Stimulated activated CD8-positive, alpha-beta memory T cell treated with anti-CD3 and anti-CD28 coated beads, Interleukin-7, amount 100 ng/mL, for 1 hour (primary cell): ENCODE measurements around the gene IFT88.
A peak's percentile ranks its signal among the peaks of the same experiment; 100 is the strongest.

ENCODE experiments used
- DNase-seq, 2 donors: peaks; one replicate each; pipeline ENCODE4 v3.0.0-alpha.2; 2020; ENCODE audit warnings: low read depth in 2 of 2

The IFT88 gene, protein sequence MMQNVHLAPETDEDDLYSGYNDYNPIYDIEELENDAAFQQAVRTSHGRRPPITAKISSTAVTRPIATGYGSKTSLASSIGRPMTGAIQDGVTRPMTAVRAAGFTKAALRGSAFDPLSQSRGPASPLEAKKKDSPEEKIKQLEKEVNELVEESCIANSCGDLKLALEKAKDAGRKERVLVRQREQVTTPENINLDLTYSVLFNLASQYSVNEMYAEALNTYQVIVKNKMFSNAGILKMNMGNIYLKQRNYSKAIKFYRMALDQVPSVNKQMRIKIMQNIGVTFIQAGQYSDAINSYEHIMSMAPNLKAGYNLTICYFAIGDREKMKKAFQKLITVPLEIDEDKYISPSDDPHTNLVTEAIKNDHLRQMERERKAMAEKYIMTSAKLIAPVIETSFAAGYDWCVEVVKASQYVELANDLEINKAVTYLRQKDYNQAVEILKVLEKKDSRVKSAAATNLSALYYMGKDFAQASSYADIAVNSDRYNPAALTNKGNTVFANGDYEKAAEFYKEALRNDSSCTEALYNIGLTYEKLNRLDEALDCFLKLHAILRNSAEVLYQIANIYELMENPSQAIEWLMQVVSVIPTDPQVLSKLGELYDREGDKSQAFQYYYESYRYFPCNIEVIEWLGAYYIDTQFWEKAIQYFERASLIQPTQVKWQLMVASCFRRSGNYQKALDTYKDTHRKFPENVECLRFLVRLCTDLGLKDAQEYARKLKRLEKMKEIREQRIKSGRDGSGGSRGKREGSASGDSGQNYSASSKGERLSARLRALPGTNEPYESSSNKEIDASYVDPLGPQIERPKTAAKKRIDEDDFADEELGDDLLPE

DNA sequence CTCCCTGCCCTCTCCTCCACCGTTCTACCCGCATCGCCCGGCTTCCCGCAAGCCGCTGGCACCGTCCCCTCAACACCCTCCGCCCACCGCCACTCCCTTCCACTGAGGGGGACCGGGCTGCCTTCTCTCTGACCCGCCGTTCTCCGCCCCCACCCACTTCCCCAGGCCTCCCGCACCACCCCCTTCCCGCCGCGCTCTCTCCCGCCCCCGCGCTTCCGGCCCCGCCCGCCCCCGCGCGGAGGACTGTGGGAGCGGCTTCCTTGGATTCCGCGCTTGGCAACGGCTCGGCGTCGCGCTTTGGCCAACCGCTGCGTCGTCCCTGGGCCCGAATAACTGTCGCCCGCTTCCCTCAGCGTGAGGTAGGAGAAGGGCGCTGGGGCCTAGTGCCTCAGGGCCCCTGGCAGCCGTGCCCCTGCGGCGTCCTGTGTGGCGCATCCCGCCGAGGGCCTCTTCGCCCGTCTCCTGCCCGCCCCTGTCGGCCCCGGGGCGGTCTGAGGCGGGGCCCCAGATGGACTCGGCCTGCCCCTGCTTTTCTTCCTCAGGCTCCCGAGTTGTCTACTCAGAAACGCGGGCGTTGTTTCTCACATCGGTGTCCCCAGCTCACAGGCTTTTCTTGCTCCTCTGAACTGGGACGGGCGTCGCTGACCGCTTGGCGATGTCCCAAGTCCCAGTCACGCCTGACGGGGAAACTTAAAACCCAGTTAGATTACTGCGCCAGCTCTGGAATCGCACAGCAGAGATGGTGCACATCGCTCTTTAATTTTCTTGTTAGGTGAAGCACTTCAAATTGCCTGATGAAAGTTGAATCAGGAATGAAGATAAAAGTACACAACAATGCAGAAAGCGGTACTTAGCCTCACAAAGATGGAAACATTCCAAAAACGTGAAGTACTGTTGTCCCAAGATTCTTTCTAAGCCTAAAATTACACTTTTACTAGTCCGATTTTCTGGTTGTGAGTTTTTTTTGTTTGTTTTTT lies at the start of gene IFT88:
IFT88 (plus strand) TSS at position 260 of the 977 bp plus-strand sequence. CDS start 7,229 bp downstream, outside the sequence.
- peak; percentile 63 to 64 for DNase-seq

DNA sequence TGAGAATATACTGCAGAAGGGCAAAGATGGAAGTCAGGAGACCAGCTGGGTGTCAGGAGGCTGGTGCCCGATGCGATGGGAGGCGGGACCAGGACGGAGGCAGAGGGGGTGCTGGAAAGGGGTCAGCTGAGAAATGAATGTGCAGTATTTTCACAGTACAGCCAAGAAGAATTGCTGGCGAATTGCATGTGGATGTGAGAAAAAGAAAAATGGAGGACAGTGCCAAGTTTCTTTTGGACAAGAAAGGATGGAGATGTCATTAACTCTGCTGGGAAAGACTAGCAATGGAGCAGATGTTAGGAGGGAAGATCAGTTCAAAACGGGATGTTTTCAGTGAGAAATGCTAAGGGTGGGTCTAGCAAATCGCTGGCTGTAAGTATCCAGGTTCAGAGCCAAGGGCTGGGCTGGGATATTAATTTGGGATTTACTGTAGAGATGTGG lies 48.3 kb upstream of the IFT88 start:
- DNase-seq = no peak

DNA sequence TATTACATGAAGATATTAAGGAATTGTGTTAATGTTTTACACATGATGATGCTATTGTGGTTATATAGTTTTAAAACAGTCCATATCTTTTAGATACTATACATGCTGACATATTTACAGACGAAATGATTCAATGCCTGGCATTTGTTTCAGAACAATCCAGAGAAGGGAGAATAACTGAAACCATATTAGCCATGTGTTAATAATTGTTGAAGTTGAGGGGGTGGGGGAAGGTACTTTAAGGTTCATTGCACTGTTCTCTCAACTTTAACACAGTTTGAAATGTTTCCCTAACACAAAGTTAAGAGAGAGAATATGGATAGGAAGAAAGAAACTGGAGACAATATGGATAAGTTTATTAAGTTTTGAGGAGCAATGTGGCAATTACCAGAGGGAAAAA lies 47.1 kb upstream of the IFT88 start:
- no peak for DNase-seq

DNA sequence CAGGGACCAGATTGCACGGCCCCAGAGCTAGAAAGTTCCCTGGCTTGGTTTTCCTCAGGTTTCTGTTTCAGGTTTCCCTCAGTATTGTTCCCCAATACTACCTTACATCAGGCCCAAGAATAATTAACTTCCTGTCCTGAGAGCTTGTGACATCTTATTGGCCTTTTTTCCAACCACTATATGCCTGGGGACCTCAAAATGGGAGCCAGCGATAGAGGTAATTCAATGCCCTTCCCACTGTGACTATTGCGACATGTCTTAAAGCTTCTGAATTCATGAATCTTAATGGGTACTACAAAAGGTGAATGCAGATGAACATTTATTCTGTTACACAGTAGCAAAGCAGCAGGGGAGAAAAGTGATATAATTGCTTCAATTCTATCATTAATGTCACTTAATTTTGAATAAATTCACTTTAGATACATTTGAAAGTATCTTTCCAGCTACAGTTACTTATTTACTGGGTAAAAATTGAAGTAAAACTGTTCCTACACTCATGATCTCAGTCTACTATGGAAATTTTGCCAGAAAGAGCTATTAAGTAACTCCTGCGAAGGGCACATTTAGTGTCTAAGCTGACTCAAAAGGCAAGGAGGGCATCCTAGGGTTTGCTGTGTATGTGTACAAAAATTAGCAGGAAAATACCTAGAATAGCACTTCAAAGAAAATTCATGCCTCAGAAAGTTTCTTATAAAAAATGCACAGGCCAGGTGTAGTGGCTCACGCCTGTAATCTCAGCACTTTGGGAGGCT lies 45.4 kb upstream of the IFT88 start:
- DNase-seq = no peak

DNA sequence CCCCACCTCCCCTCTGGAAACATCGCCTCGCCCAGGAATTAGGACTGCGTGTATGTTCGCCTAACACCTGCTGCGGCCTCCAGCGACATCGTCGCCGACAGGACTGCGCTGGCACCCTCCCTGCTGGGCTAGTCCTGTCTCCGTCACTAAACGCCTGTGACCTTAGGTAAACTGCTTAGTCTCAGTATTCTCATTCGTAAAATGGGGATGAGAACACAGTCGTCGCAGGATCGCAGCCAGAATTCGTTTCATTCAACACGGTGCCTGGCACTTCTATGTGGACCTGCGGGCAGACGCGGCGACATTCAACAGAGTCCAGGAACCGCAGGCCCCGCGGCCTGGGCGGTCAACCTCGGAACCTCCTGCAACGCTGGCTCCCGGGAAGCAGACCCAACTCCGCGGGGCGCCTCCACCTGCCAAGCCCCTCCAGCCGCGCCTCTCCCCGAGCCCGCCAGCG lies 41.8 kb upstream of the IFT88 start:
- DNase-seq = no peak

DNA sequence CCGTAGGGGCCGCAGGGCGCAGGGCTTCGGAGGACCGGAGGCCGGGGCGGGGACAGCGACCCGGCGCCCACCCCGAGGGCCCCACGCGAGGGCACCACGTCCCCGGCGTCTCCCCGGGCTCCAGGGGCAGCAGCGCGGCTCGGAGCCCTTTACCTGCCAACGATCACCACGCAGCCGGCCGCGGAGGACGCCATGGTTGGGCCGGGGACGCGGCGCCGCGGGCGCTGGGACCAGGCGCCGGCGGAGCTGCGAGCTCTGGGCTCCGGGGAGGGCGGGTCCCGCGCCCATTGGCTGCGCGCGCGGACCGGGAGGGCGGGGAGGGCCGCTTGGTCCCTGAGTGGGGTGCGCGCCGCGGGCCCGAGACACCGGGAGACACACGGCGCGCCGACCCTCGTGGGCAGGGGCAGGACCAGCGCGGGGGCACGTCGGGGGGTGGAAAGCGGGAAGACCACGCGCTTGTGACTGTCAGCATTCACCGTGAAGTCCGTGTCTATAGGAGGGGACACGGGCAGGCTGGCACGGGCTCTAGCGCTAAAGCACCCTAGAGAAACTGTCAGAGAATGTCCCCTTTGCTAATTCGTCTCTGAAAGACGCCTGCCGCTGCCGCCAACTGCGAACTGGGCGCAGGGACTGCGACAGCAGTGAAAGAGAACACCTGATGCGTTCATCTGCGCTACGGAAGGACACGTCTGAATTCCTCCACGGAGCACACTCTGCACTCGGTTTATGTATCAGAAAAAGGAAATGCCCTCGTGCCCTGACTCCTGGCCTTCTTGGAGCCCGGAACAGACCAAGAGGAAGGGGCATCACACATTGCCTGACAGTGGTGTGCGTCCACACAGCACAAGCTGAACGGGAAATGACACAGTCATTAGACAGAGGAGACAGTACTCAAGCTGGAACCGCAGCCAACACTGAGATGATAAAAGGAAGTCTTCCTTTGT lies 41.1 kb upstream of the IFT88 start, which contains the start of gene CRYL1:
CRYL1 (minus strand) TSS at position 257 of the 944 bp plus-strand sequence; CDS start at position 194, 63 bp downstream.
- DNase-seq = peak; percentile 44

DNA sequence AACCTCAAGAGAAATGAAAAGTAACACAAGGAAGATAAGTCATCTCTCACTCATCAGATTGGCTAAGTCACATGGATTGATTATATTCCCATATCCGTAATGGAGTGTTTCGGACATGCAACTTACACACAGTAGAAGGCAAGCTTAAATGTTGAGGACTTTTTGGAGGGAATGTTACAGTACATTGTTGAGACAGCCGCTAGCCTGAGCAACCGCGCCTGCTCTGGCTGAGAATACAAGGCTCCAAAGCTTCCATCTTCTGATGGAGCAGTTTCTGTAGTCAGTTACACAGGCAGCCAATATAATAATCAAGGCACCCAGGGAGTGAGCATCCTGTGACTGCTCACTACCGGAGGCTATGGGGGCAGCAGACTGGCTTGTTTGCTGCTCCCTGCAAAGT lies 40.3 kb upstream of the IFT88 start:
- DNase-seq = no peak

DNA sequence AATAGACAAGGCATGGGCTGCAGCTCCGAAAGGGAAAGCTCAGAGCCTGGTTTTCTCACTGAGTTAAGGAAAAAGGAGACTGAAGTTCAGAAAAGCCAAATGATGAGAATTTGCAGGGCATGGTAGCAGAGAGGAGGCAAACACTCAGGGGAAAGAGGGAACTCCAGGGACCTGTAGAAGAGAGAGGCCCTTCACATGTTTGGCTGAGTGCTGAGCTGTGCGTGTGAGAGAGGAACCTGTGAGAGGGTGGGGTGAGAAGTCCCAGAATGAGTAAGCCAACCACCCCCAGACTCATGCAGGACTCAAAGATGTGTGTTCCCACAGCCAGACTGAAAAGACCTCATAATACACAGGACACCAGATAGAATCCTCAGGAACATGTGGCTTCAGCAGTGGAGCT lies 38.5 kb upstream of the IFT88 start:
- no peak for DNase-seq

DNA sequence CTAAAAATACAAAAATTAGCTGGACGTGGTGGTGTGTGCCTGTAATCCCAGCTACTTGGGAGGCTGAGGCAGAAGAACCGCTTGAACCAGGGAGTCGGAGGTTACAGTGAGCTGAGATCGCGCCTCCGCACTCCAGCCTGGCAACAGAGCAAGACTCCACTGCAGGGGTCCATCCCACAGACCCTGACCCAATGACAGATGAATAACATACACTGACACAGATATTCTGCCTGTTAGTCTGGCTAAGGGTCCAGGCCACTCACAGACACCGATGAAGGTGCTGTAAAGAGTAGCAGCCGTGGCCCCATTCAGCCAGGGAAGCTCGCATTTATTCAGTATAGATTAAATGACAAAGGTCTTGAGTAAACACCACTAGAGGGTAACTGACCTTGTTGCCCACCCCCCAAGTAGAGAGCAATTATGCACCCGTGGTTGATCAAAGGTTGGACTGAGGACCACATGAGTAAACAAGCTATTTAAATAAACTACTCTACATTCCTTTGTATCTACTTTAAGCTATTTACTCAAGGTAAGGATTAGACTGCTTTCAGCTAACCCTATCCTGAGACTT lies 32.8 kb upstream of the IFT88 start:
- DNase-seq = no peak

DNA sequence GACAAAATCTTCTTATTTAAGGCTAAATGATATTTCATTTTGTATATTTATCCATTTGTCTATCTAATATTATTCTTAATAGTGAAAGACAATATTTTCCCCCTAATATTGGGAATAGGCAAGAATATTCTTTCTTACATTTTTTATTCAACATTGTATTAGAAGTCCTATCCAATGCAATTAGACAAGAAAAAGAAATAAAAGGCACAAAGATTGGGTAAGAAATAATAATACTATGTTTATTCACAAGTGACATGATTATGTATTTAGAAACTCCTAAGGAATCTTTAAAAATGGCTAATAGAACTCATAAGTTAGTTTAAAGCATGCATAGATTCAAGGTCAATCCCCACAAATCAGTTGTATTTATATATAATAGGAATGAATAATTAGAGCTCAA lies 30.0 kb upstream of the IFT88 start:
- DNase-seq = no peak

DNA sequence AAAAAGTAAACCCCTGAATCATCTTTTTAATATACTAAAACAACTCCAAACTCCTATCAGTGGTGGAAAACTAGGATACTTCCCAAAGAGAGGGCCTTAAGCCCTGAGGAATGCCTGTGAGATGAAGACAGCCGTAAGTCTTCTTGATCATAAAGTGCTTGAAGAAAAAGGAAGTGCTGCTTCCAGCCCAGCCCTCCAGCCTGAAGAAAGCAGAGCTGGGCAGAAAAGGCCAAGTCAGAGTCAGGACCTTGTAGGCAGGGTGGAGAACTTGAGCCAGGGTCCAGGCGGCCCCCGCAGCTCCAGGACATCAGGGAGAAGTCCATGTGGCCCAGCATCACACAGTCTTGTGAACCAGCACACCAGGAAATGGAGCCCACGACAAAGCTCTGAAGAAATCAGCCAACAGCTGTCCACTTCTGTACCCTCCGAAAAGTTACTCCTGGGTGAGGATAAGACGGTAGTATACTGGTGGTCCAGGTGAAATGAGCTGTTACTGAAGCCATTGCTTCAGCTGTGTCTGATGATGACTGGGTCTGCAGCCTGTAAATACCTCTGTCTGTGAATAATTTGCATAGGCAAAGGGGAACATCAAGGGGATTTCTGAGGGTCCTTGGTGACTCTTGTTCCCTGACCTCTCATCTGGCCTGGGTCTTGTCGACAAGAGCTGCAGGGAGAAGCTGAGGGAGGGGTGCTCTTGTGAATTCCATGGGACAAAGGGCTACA lies 22.6 kb upstream of the IFT88 start:
- DNase-seq = no peak

DNA sequence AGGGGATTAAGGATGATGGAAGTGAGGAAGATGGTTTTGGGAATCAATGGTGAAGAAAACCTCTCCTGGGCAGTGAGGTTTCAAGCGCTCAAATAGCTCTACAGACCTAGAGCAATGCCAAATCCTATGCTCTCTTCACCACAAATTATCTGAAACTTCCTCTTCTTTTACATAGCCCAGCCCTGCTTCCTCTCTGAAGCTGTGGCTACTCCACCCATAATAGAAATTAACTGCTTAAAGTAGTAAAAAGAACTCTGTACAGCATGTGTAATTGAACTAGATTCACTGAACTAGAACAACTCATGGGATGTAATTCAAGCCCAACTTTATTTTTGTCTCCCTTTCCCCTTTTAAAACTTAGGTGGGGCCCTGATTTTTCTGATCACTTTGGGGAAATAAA lies 20.4 kb upstream of the IFT88 start:
- no peak for DNase-seq

DNA sequence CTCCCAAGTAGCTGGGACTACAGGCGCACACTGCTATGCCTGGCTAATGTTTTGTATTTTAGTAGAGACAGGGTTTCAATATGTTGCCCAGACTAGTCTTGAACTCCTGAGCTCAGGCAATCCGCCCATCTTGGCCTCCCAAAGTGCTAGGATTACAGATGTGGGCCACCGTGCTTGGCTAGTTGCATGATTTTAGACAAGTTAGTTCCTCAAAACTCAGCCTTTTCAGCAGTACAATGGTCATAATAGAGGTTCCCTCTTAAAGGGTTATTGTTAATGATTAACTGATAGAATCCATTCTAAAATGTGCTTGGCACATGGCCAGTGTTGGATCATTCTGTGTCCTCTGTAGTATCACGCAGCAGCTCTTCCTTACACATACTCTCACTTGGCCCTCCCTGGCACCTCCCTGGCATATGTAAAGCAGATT lies 19.5 kb upstream of the IFT88 start:
- DNase-seq = no peak

DNA sequence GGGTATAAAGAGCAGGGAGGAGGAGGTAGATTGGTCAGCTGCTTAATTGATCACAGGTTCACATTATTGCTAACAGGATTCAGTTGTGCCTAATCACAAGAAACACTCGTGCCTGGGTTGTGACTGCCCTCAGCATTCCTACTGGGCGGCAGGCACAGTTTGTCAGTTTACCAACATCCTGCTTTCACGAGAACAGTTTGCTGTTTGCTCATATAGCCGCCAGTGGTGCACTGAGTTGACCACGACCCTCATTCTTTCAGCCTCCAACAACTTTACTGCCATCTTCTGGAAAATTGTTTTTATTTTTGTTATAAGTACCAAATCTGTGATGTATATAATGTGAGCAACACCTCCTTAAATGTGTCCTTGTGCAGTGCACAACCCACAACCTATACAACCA lies 16.2 kb upstream of the IFT88 start:
- DNase-seq = no peak

DNA sequence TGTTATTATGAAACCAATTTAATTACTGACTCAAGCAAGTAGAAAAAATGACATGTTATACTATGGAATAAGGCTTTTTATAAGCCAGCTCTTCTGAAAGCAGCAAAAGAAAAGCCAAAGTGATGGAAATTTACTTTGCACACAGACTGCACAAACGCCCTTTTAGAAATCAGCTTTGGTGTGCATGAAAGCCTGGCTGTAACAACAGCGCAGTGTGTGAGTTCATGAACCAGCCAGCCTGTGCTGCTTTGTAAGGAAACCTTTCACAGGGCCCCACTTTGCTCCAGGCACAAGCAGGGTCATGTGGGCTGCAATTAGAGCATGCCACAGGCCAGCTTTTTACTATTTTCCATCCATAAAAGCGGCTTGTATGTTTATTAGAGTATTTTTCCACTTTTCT lies 13.6 kb upstream of the IFT88 start:
- DNase-seq = no peak

DNA sequence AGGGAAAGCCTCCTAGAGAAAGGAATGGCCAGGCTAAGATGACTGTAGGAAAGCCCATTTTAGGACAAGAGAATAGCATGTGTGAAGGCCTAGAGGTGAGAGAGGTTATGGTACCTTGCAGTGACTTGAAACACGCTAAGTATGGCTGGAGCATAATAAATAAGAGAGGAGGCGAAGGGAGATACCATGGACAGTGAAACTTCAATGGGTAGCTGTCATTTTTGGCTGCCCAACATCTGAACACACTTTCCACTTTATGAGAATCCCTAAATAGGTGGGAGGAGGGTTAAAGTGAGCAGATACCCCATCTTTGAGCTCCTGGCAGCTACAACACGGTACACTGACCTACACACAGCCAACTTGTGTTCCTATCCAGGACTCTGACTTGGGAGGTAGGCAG lies 8.0 kb upstream of the IFT88 start:
- DNase-seq = no peak

DNA sequence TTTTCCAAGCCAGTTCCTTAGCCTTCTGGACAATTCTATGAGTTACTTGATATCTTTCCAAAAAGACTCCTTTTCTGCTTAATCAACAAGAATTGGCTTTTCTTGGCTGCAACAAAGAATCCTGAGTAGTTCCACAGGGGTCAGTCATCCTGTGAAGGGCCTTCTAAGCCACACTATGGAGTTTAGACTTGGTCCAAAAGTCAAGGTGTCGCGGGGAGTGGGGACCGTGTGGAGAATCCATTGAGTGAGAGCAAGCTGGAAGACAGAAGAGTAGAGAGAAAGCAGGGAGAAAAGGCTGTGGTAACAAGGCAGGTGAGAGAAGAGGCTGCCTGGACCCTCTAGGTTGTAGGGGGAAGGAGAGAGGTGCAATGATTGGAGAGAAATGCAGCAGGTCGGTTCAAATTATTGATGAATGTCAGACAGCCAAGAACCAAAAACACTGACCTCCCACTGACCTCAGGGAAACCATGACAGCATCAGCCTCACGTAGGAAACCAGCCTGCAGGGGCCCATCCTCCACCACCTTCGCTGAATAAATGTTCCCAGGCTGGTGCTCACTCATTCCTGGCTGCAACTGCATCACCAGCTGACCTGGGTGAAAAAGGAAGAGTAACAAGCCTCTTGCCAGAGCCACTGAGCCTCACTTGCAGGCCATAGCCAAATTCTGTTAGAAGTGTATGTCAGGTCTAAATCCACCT lies 7.1 kb upstream of the IFT88 start:
- no peak for DNase-seq

DNA sequence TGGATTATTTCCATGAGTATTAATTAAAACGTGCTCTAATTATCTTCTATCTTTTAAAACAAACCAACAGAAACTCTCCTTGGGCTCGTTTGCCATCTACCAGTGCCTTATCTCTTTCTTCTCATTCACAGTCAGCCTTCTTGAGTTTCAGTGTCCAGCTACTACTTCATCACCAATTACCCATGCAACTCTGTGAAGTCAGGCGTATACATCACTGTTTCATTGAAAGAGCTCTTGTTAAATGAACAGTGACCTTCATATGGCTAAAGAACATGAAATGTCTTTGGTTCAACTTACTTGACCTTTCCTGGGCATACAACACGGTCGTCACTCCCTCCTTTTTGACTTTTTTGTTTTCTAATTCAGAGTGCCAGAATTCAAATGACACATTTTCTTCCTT lies 5.2 kb upstream of the IFT88 start:
- DNase-seq = no peak
